H1 (cell line): ENCODE results near the gene MRPL20. TPM values are rescaled to one million over a fixed set of nuclear protein-coding genes. Genes with fewer than 3 reads are reported as not detected.

Experiments
- CTCF ChIA-PET: fragments of 300-600 bp; sonication (Branson Sonifier 250); formaldehyde crosslinking; loops from one replicate; lab custom pipeline; 2021; ENCODE audit not compliant: partially characterized antibody; lab: Charles Lee
- POLR2A ChIA-PET: fragments of 300-600 bp; sonication (Branson Sonifier 250); formaldehyde crosslinking; loops from one replicate; lab custom pipeline; 2021; ENCODE audit warnings: inconsistent platforms; ENCODE audit not compliant: partially characterized antibody; lab: Charles Lee
- DNase-seq, 2 experiments: peaks; one replicate each; pipeline versions ENCODE4 v3.0.0 to v3.0.0-alpha.2; 2010 to 2022; ENCODE audit warnings: low spot score in 2 of 2, low read depth in 1 of 2, mixed read lengths in 1 of 2
- FAIRE-seq: peaks from 2 replicates; lab custom pipeline; 2011; peaks lifted over from hg19 to GRCh38; lab: Jason Lieb, UNC
- H2AFZ ChIP-seq: 2 replicates; pipeline ENCODE4 v1.8.1; 2012; ENCODE audit warnings: low read length, inconsistent platforms
- H2AK5ac ChIP-seq: 2 replicates; pipeline ENCODE4 v1.6.1; 2013; ENCODE audit warnings: low read depth, low read length
- H2BK120ac ChIP-seq: replicated peaks from 2 replicates; pipeline ENCODE3; 2013; ENCODE audit warnings: low read depth, low read length, inconsistent platforms
- H2BK12ac ChIP-seq: 2 replicates; pipeline ENCODE4 v1.6.1; 2013; ENCODE audit warnings: low read depth, low read length
- H2BK15ac ChIP-seq: 2 replicates; pipeline ENCODE4 v1.6.1; 2013; ENCODE audit warnings: low read length
- H2BK20ac ChIP-seq: 2 replicates; pipeline ENCODE4 v1.6.1; 2013; ENCODE audit warnings: low read length
- H2BK5ac ChIP-seq: 2 replicates; pipeline ENCODE4 v1.6.1; 2013; ENCODE audit warnings: low read depth, low read length
- H3K14ac ChIP-seq: 2 replicates; pipeline ENCODE4 v1.6.1; 2013; ENCODE audit warnings: inconsistent platforms; ENCODE audit not compliant: insufficient read length
- H3K18ac ChIP-seq: 2 replicates; pipeline ENCODE4 v1.6.1; 2013; ENCODE audit warnings: low read length; ENCODE audit errors: extremely low read depth
- H3K23ac ChIP-seq: 2 replicates; pipeline ENCODE4 v1.6.1; 2013; ENCODE audit warnings: inconsistent platforms; ENCODE audit not compliant: insufficient read length
- H3K23me2 ChIP-seq: 2 replicates; pipeline ENCODE4 v1.6.1; 2013; ENCODE audit warnings: low read depth, low read length
- H3K27ac ChIP-seq: 2 replicates; pipeline ENCODE4 v1.6.1; 2011; ENCODE audit warnings: low read depth, low read length, inconsistent platforms
- H3K27me3 ChIP-seq, 4 experiments: replicated peaks in 1 of 4; 1 replicate in 1 of 4; 2 replicates in 3 of 4; pipeline versions ENCODE4 v1.6.1 to v1.8.1; 2011 to 2013; ENCODE audit warnings: low read length in 3 of 4, mild to moderate bottlenecking in 3 of 4, inconsistent platforms in 2 of 4, mixed read lengths in 2 of 4, moderate library complexity in 1 of 4; ENCODE audit not compliant: control insufficient read depth in 3 of 4, insufficient read depth in 3 of 4; ENCODE audit errors: extremely low read depth in 1 of 4
- H3K36me3 ChIP-seq, 4 experiments: 2 replicates each; pipeline versions ENCODE4 v1.6.1 to v1.8.1; 2011 to 2013; ENCODE audit warnings: mild to moderate bottlenecking in 4 of 4, low read length in 3 of 4, moderate library complexity in 2 of 4, control low read depth in 1 of 4, inconsistent platforms in 1 of 4; ENCODE audit not compliant: insufficient read depth in 4 of 4, control insufficient read depth in 2 of 4
- H3K4ac ChIP-seq: replicated peaks from 2 replicates; pipeline ENCODE3; 2013; ENCODE audit warnings: low read length, low read depth, mixed read lengths, inconsistent platforms; ENCODE audit not compliant: insufficient read length
- H3K4me1 ChIP-seq, 4 experiments: replicated peaks in 1 of 4; 1 replicate in 1 of 4; 2 replicates in 3 of 4; pipeline versions ENCODE4 v1.6.1 to v1.8.1; 2011 to 2013; ENCODE audit warnings: low read length in 3 of 4, inconsistent platforms in 2 of 4, mixed read lengths in 1 of 4; ENCODE audit not compliant: insufficient read depth in 4 of 4, control insufficient read depth in 3 of 4
- H3K4me2 ChIP-seq, 2 experiments: 2 replicates each; pipeline versions ENCODE4 v1.6.1 to v1.8.1; 2011 to 2013; ENCODE audit warnings: low read depth in 2 of 2, low read length in 2 of 2, control low read depth in 1 of 2, inconsistent platforms in 1 of 2, mild to moderate bottlenecking in 1 of 2; ENCODE audit not compliant: insufficient read depth in 1 of 2
- H3K4me3 ChIP-seq, 4 experiments: fragments of 200-600, 300-600 bp in 1 of 4; sonication (generic), shearing (Covaris generic), sonication (Bioruptor Twin) in 1 of 4; 2 replicates each; pipeline versions ENCODE4 v1.5.1 to v1.8.1; 2011 to 2016; ENCODE audit warnings: low read length in 4 of 4, low read depth in 3 of 4, control low read depth in 2 of 4, inconsistent platforms in 2 of 4, mild to moderate bottlenecking in 2 of 4, mixed read lengths in 1 of 4, moderate library complexity in 1 of 4; ENCODE audit not compliant: insufficient read depth in 2 of 4; ENCODE audit errors: extremely low read depth in 1 of 4
- H3K56ac ChIP-seq: replicated peaks from 2 replicates; pipeline ENCODE3; 2013; ENCODE audit warnings: low read depth, mild to moderate bottlenecking, mixed read lengths, low read length, inconsistent platforms; ENCODE audit not compliant: insufficient read length
- H3K79me1 ChIP-seq: 2 replicates; pipeline ENCODE4 v1.6.1; 2013; ENCODE audit warnings: low read depth, low read length, control low read depth
- H3K79me2 ChIP-seq, 2 experiments: 2 replicates each; pipeline versions ENCODE4 v1.6.1 to v1.8.1; 2012 to 2013; ENCODE audit warnings: low read length in 2 of 2, mild to moderate bottlenecking in 2 of 2, inconsistent platforms in 1 of 2; ENCODE audit not compliant: insufficient read depth in 2 of 2, control insufficient read depth in 1 of 2
- H3K9ac ChIP-seq, 4 experiments: replicated peaks in 1 of 4; 1 replicate in 1 of 4; 2 replicates in 3 of 4; pipeline versions ENCODE4 v1.6.1 to v1.8.1; 2011 to 2013; ENCODE audit warnings: low read depth in 3 of 4, low read length in 3 of 4, control low read depth in 2 of 4, mild to moderate bottlenecking in 2 of 4, moderate library complexity in 2 of 4, inconsistent platforms in 1 of 4; ENCODE audit errors: extremely low read depth in 1 of 4
- H3K9me3 ChIP-seq, 2 experiments: 2 replicates each; pipeline versions ENCODE4 v1.6.1 to v1.8.1; 2012 to 2013; ENCODE audit warnings: mild to moderate bottlenecking in 2 of 2, moderate library complexity in 2 of 2, control low read depth in 1 of 2, inconsistent platforms in 1 of 2, low read depth in 1 of 2, low read length in 1 of 2, mixed read lengths in 1 of 2; ENCODE audit not compliant: insufficient read depth in 2 of 2
- H4K20me1 ChIP-seq, 2 experiments: replicated peaks in 1 of 2; 2 replicates each; pipeline versions ENCODE3 to v1.8.1; 2011 to 2013; ENCODE audit warnings: inconsistent platforms in 2 of 2, low read length in 2 of 2, mild to moderate bottlenecking in 1 of 2; ENCODE audit not compliant: insufficient read depth in 2 of 2, control insufficient read depth in 1 of 2
- H4K5ac ChIP-seq: 2 replicates; pipeline ENCODE4 v1.6.1; 2013; ENCODE audit warnings: low read length, low read depth, mixed read lengths, inconsistent platforms; ENCODE audit not compliant: insufficient read length
- H4K8ac ChIP-seq: 2 replicates; pipeline ENCODE4 v1.8.0; 2013; ENCODE audit warnings: mild to moderate bottlenecking, moderate library complexity, low read length, inconsistent platforms; ENCODE audit not compliant: insufficient read depth; ENCODE audit errors: extremely low read depth
- H4K91ac ChIP-seq: replicated peaks from 2 replicates; pipeline ENCODE3; 2013; ENCODE audit warnings: low read length, mixed read lengths, inconsistent platforms; ENCODE audit not compliant: insufficient read length
- WGBS, 2 experiments: shearing (Covaris generic) in 1 of 2; methylation state at CpG; one replicate each; pipeline versions ENCODE4 v1.1.6 to v1.1.7; 2013 to 2015; ENCODE audit warnings: low lambda C conversion rate in 2 of 2, mixed read lengths in 2 of 2, inconsistent platforms in 1 of 2, low coverage in 1 of 2, missing lambda C conversion rate in 1 of 2; ENCODE audit not compliant: insufficient replicate concordance in 2 of 2, insufficient coverage in 1 of 2, insufficient read length in 1 of 2; ENCODE audit errors: extremely low coverage in 1 of 2, missing lambda C conversion rate in 1 of 2; 5-methylcytosine and 5-hydroxymethylcytosine counted together
- polyA plus RNA-seq, 7 experiments: library from polyadenylated mRNA; depleted of rRNA in 3 of 7; stranded (reverse) in 5 of 7; unstranded in 2 of 7; fragments of >200 nt in 5 of 7; fragments of 200-250 nt in 2 of 7; gene quantifications; 1 replicate in 5 of 7; 2 replicates in 1 of 7; 4 replicates in 1 of 7; pipeline versions ENCODE4 v1.2.1 to v1.2.3, GENCODE V29; 2011 to 2013; ENCODE audit warnings: missing spikeins in 2 of 7, mixed read lengths in 2 of 7
- total RNA-seq: library from RNA; stranded (reverse); fragmentation: NEBNext Ultra II Directional; extraction: Animal tissue kit (Norgen Biotek cat#: 25700); gene quantifications from 2 replicates; pipeline ENCODE4 v1.2.1, GENCODE V29; 2021

MRPL20 gene
- total and polyA plus RNA-seq, 2 of the 8 experiments (the other 6 are each of a cell fraction or from before 2014, with no cell fraction given): 126 to 151 TPM

GRCh38 chr1:1399187-1399871, 7.8 kb downstream of the MRPL20 start, which contains the start of gene CCNL2:
CCNL2 (minus strand) TSS chr1:1399335; CDS start chr1:1399306, 29 bp downstream.
- H4K5ac ChIP-seq: peak within 1 kb of the TSS; percentile 99
- peaks cover 15% of the 10 kb centered on the region for H3K79me1 ChIP-seq
- peak within 1 kb of the TSS; percentile 95 for H4K91ac ChIP-seq
- peaks cover 28 to 62% (median 44%) of the 10 kb centered on the region in 4 experiments for H3K36me3 ChIP-seq
- FAIRE-seq (no peak), DNase-seq (peak; percentile 94 to 99)
- H2AK5ac ChIP-seq: peak within 1 kb of the TSS; percentile 47; the same call in 1 of the 2 replicates
- H2AFZ ChIP-seq: no peak within 1 kb of the TSS
- H4K20me1 ChIP-seq: peaks cover 11 to 22% of the 10 kb centered on the region in 2 experiments
- peak within 1 kb of the TSS; percentile 91 to 97 (median 96) for H3K9ac ChIP-seq
- peak within 1 kb of the TSS; percentile 91 for H3K56ac ChIP-seq
- CTCF ChIA-PET: interaction anchor here (0.7 to 3.1 kb wide), 9 partner anchors 9 to 93 kb away, joined by 3 to 19 read pairs (median 9); partner anchors contain the start of gene AURKAIP1
- peak within 1 kb of the TSS; percentile 89 for H3K27ac ChIP-seq
- H3K9me3 ChIP-seq: no peaks in the 10 kb centered on the region
- H2BK5ac ChIP-seq: peak within 1 kb of the TSS; percentile 87
- H2BK15ac ChIP-seq: no peak within 1 kb of the TSS; the same call in 1 of the 2 replicates
- H3K4me3 ChIP-seq: peak within 1 kb of the TSS; percentile 93 to 95 (median 94)
- no peak within 1 kb of the TSS for H2BK20ac ChIP-seq
- no peak within 1 kb of the TSS for H3K14ac ChIP-seq
- no peak within 1 kb of the TSS for H2BK12ac ChIP-seq
- peak within 1 kb of the TSS; percentile 21 for H2BK120ac ChIP-seq
- H4K8ac ChIP-seq: peak within 1 kb of the TSS; percentile 96
- WGBS, 2 experiments: 2% methylated on average over 60 of the region's 86 CpGs; no CpG with 5 or more reads in 1 of the 2 experiments
- peaks cover 0 to 18% (median 13%) of the 10 kb centered on the region in 4 experiments; a peak in 6 of 7 replicates for H3K4me1 ChIP-seq
- H3K23me2 ChIP-seq: peaks cover 17% of the 10 kb centered on the region
- POLR2A ChIA-PET: interaction anchor here (0.6 to 33.4 kb wide), 20 partner anchors 3 to 176 kb away, joined by 3 to 719 read pairs (median 4); partner anchors contain the start of genes ANKRD65, AURKAIP1, CCNL2 and MRPL20
- peaks cover 6 to 49% of the 10 kb centered on the region in 2 experiments; a peak in 3 of 4 replicates for H3K79me2 ChIP-seq
- H3K23ac ChIP-seq: no peak within 1 kb of the TSS
- peak within 1 kb of the TSS; percentile 12 for H3K4ac ChIP-seq
- peak within 1 kb of the TSS; percentile 55 for H3K18ac ChIP-seq
- H3K4me2 ChIP-seq: peak within 1 kb of the TSS; percentile 91 to 100
- H3K27me3 ChIP-seq: no peaks in the 10 kb centered on the region
